Fibroblast of peridontal ligament (primary cell): ENCODE measurements around the gene ZNF521.

Experiments used
- DNase-seq: peaks from one replicate; pipeline ENCODE4 v3.0.0-alpha.2; 2010; ENCODE audit errors: extremely low read depth

Gene ZNF521

DNA sequence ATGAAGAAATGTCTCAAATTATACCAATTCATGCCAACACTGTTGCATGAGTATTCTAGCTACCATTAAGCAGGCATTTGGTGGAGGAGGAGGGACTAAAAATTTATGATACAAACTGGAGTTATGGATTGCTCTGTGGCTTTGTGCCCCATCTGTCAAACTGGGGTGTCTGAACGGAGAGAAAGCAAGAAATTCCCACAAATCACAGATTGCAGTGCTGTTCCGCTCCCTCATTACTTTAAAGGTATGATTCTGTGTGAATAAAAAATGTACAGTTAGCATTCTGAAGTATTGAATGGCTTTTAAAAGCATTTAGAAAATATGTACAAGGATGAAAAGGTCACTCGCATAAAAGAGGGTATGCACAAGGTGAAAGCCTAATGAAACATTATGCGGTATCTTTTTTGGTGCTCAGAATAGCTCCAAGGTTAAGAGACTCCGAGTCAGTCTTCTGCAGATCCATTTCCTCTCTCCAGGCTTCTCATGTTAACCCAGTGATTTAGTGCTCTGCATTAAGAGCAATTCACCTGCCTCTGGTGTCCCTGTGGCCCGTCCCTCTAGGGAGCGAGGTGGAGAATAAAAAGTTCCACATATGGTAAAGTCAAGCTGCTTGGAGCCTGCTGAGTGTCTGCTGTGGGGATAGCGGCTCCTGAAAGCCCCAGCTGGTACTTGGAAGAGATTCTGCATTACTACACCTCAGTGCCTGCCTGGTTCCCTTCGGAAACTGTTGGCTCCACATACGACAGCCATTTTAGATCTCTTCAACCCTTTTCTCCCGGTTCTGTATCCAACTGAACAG lies 184.2 kb downstream of the ZNF521 start:
- DNase-seq = no peak

DNA sequence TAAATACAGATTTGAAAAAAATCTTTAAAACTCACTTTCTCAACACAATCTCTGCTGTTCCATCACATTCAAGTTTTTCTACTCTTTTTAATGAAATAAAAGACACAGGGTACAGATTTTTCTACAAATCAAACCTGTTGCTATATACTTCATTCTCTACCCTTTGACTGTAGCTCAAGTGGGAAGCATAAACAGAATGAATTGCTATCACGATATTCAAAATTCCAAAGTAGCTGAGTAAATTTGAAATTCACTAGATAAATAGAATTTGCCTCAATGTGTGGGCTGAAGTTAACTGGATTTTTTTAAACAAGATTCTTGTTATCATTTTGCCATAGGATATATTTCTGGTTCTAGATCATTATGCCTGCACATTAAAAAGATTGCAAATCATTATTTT lies 185.9 kb downstream of the ZNF521 start:
- DNase-seq = peak; percentile 42

DNA sequence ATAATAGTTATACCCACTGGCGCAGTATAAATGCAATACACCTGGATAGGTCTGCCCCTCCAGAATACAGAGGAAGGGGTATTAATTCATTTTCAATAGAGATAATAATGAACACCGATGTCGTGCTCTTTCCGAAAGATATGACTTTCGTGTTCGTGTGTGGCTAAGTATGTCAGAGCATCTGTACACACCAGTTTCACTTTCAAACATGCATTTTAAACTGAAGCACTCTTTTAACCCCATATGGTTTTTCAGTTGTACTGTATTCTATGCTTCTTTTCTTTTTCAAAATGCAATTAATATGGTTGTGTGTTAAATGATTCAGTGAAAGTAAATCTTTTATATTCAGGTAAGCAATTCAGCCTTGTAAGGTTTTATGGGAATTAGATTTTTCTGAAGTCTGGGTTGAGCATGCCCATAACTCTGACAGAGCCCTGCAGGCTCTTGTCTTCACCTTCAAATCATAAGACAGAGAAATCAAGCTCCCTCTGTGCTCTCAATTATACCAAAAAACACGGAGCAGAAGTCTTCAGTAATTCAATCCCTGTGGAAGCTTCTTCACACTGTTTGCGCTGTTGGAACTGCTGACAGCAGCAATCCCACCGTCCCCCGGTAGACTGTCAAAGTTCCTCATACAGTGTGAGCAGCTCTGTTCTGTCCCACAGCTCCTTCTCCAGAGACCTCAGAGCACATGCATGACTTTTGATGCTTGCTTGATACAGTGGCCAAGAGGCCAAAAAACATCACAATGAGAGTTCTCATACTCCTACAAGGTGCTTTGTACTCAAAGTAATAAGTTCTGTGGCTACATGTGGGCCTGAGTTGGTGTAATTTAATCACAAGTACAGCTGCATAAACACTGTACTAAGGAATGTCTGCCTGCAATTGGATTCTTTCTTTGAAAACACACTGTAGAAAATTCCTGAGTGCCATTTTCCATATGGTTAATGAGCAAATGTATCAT lies 186.8 kb downstream of the ZNF521 start:
- DNase-seq = peak; percentile 78

DNA sequence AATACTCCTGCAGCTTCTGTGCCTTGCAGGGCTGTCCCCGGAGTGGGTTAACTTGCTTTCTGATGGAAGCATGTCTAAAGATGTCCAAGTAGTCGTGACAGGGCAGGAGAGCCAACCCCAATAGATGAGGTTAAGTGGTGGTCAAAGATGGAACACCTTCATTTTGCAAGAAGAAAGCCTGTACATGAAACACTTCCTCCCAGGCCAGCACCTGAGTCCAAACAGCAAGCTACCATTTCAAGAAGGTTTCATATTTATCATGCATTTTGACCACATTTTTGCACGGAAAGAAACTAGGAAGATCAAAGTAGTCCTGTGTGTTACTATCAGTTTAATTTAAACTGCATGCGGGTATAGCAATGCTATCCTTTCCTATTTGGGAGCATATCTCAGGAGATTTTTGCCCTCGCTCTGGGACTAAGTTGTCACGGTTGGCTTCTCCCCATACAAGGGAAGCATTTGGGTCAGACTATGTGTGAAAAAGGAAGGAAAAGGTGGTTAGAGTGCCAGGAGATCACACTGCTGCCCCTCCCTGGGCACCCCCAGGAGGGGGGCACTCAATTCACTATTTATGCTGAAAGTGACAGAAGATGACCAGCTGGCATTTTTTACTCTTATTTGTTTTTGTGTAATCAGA lies 187.6 kb downstream of the ZNF521 start:
- peak; percentile 8 for DNase-seq

DNA sequence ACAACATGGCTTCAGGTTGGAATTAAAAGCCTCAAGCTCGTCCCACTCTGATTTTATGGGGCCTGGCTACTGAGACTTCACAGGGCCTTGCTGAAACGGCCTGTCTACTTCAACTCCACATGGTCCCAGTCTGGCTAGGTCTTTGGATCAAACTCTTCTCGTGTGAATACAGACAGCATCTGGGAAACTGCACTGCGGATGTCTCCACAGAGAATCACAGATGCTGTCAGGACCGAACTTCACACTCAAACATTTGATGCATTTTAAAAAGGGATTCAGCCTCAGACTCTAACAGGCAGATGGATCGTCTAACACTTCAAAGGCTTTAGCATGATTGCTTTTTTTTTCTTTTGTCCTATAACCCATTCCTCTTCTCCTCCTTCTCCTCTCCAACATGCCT lies 198.5 kb downstream of the ZNF521 start:
- DNase-seq = no peak

DNA sequence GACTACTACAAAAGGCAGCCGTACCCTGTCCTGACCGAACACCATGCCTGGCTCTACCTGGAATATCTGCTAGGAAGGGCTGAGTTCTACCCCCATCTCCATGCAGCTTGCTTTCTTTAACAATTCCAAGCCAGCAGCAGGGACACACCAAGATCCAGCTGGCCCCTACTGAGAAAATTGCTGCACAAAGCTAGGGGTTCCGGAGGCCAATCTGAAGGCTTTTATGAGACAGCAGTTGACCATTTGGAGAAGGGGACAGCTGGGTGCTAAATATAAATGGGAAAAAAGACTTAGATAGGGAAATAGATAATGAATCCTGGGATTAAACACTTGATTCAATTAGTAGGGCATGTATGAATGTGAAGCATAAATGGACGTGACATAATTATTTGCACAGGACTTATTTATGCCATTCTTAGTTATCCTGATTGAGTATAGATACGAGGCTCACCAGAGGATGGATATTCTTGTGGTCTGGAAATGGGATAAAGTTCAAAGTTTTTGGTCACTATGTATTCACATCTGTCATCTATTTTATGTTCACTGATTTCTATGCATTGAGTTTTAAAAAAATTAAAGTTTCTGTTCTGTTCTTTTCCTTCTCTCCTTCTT lies 204.0 kb downstream of the ZNF521 start:
- no peak for DNase-seq

DNA sequence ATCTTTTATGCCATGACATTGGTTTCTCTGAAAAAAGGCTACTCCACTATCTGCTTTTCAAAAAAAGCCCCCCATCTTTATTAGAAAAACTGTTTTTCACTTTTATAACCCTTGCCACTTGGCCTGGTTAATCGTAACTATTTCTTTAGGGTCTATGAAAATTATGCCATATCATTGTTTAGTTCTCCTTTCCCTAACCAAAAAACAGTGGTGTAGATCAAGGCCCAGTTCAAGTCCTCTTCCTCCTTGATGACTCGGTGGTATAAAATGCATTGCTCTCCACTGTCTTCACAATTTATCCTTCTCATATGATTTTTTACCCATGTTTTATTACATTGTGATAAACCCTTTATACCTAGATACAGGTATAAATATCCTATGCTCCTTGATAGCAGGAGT lies 205.5 kb downstream of the ZNF521 start:
- DNase-seq = no peak

DNA sequence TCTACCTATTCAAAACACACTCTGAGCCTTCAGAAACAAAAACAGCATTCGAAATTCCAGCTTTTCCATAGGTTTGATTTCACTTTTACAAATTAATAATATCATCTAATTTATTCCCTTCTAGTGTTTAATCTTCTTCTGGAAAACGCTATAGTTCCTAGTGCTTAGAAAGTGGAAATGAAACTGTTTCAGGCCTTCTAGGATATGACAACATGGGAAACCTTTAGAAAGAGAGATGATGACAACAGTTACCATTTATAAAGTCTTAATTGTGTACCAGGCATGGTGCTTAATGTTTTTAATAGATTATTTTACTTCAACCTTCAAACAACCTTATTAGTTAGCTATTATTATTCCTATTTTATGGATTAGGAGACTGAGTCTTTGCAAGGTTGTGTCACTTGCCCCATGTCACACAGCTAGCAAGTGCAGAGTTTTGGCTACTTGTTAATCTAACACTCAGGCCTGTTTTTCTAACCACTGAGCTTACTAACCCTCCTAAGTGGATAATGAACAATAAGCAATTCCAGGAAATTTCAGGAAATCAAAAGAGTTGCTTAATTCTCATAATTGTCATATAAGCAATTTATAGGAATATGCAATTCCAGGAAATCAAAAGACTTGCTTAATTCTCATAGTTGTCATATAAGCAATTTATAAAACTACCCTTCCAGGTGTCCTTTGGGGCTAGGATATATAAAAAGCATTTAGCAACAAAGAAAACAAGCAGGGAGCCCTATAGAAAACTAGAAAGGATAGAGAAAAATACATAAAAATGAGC lies 206.0 kb downstream of the ZNF521 start:
- DNase-seq = no peak

DNA sequence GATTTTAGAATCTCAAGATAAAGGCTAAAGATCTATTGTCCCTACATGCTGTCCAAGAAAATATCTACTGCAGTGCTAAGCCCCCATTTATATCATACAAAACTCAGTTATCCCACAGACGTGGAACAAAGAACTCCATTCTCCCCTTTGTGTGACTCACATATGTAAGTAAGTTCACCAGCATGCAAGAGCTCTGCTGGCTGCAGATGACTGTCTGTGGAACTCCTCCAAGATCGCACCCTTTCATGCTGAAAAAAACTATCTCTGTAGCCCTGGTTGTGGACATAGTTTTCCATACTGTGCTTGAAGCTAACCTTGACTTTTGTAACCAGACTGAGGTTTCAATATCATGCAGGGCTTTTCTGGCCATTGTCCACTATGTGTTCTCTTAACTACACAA lies 207.1 kb downstream of the ZNF521 start:
- peak; percentile 81 for DNase-seq

DNA sequence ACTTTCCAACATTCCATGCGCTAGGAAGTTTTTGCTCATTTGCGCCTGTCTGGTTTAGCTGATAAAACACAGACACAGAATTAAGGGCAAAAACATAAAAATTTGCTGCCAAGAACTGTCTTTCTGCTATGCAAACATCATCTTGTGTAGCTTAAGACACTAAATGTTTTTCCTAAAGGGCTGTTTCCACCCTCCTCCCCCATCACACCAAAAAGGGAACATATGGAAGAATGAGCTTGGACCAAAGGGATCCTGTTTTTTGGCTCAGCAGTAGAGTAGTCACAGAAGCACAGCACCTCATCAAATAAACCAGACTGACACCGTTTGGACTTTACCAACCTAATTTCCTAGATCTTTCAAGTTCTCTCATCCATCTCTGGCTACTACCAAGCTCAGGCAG lies 210.1 kb downstream of the ZNF521 start:
- DNase-seq = no peak

DNA sequence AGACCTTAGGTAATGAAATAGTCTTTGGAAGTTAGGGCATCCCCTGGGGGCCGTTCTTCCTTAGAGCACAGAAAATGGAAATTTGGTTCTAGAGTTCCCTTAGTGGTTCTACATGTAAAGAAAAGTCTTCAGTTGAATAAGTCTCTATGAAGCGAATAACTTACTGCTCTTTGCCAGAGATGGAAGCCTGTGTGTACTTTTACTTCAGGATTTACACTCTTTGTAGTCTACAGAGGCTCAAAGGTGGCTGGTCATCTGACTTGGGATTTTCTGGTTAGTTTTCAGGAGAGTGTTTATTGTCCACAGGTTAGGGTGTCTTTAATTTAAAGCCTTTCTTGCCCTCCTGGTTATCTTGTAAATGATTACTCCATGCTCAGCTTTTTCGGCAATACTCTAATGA lies 210.6 kb downstream of the ZNF521 start:
- DNase-seq = no peak

DNA sequence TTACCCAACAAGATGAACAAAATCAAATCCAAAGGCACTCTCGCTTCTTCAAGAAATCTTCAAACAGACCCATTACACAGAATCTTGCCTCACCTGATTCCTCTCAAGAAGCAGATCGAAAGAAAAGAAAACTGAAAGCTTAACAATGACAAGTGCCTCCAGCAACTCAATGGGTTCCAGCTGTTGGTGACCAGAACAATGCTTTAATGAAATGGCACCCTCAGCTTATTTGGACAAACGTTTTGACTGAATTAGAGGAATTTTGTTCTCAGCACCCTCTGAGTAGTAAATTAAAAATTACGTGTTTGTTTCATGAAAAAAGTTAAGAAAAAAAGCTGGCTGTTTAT lies 211.0 kb downstream of the ZNF521 start:
- no peak for DNase-seq

DNA sequence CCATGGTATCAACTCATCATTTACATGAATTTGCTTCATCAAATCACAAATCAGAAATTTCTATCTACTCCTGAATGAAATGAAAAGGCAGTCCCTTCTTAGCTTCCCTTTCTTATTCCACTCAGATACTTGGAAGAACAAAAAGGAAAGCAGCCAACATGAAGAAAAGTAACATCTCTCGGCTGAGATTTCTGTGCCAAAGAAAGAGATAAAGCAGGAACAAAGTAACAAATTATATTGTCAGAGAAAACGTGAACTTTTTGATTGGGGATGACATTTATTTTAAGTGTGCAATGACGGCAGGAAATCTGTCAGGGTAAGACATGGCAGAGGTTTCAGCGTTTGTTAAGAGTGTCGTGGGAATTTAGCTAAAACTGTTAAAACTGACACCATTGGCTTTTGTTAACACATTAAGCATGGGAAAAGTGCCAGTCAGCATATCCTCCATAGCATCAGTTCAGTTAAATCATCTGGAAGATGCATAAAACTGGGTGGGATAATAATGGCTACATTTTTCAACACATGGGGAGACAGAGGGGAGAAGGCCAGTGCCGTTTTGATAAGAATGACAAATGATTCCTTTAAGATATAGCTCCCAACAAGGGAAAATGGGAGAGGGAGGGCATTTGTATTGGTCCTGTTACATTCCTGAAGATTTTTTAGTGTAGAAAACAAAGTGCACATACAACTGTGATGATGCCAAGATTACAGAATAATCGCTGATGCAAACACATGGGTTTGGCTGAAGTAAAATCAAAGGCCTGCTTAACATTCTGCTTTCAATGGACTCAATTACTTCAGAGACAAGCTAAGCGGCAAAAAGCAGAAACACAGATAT lies 211.6 kb downstream of the ZNF521 start:
- no peak for DNase-seq

DNA sequence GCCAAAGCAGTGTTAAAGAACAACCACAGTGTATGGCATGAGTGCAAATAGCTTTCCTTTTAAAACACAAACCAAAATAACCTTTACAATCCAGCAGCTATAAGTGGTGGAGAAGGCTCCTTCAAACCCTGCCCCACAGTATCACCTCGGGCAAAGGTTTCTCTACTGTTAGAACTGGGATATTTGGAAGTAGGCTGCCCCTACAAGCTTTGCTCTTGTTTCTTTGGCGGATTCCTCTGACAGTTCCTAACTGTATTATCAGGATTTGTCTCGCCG lies 214.8 kb downstream of the ZNF521 start:
- no peak for DNase-seq

DNA sequence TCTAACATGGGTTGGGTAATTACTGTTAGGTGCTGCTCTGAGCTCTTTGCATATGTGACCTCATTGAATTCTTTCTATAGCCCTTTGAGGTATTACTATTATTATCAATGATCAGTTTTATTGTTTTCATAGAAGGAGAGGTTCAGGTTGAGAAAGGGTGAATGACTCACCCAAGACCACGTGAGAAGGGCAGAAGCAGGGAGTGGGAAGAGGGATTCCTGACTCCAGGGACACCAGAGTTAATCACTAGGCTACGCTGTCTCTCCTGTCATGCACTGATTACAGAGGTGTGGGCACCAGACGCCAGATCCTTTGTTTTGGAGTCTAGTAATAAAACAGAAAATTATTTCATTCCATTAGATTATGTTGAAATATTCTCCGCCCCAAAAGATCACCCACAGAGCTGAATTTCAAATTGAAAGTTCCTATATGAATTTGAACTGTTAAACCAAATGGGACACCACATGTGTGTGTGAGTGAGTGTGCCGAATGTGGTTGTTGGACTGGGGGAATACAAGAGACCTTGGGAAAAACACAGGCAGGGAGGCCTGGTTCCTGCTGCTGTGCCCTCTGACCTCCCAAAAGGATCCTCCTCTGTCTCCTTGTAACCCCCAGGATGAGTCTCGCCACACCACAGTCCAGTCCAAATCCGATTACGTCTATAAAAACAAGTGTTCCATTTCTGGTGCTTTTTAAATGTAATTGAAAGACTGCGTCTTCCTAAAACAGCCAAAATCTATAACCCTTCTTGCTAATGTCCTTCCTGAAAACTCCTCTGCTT lies 215.4 kb downstream of the ZNF521 start:
- DNase-seq = no peak

DNA sequence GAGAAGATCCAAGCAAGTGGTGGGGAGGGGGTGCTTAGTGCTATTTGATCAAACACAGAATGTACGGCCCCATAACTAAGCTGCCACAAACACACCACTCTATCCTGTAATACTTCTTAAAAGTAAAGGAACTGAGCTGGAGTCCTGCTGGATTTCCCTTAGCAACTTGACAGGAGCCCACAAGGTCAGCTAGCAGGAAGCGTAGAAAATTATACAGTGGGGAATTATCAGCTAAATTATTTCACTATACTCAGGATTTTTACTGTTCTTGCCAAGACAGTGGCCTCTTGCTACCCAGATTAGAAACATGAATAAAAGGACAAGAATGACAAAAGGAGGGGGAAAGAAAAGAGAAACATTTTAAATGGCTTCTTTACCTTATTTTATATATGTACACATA lies 217.1 kb downstream of the ZNF521 start:
- DNase-seq = no peak

DNA sequence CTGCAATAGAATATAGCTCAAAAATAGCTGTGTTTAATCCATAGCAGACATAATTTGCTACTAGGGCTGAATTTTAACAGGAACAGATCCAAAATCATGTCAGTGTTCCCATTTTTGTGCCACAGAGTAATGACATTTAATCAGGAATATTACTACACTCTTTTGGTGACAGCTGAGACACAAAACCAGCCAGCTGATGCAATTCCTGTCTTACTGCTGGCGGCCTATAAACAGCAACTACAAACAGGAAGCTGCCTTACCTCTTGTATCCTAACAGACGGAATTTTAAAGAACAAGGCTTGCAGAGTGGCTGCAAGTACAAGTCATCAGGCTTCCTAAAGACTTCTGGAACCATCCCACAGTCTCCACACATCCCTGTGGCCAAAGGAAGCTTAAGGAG lies 218.1 kb downstream of the ZNF521 start:
- no peak for DNase-seq

DNA sequence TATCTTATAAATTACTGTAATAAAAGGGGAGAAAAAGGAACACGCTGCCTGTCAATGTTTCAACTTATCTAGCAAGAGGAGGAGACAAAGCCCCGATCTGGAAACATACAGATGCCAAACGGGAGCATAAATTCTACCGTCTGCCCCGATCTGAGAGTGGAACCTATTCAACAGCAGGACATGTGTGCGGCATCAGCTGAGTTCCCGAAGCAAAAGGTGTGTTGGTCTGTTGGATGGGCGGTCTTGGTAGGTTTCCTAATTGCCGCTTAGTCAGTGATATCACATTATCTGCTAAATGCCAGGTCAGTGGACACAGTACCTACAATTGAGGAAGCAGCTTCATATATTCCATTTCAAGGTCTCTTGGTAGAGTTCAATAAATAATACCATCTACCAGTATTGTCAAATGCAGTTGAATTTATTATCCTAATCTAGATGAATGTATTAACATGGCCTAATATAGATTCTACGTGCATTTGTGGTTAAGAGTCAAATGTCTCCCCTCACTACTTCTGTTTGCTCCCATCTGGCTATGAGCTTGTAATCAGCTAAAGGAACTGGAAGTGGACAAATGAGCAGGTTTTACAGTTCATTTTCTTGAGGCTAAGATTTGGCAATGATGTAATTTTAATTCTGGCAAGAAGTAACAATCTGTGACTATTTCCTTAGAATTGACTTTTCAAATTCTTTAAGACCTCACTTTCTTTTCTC lies 219.0 kb downstream of the ZNF521 start:
- DNase-seq = no peak

DNA sequence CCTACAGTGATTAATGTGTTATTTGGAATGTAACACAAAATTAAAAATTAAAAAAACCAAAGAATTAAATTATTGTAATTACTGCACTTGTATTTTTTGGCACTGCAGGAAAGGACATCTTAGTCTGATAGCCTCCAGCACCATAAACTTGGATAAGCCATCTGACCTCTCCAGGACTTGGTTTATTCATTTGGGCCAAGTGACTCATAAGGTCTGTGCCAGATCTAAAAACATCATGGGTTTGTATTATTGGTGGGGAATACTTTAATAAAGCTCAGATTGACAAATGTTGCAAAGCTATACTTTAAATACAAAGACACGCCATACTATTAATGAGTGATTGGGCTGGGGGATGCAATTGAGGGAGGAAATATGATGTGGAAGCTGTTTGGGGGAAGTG lies 225.2 kb downstream of the ZNF521 start:
- DNase-seq = peak; percentile 27
